Transverse colon (tissue), 4 donors: ENCODE measurements around the gene ZNF319. TPM values are rescaled to one million over a fixed set of nuclear protein-coding genes. Genes with fewer than 3 reads are reported as not detected.

Source experiments
- DNase-seq: peaks from one replicate; pipeline ENCODE4 v3.0.0-alpha.2; 2019
- H3K27ac ChIP-seq, 4 donors: fragments of 200-600 bp; sonication (generic); 2 replicates each; pipeline ENCODE4 v1.5.1; 2016 to 2018; ENCODE audit warnings: inconsistent platforms in 4 of 4
- H3K27me3 ChIP-seq: fragments of 200-600 bp; sonication (generic); 2 replicates; pipeline ENCODE4 v1.5.1; 2017; ENCODE audit warnings: inconsistent platforms
- H3K36me3 ChIP-seq, 4 donors: fragments of 200-600 bp; sonication (generic); 2 replicates each; pipeline ENCODE4 v1.5.1; 2017 to 2019; ENCODE audit warnings: inconsistent platforms in 4 of 4
- H3K4me1 ChIP-seq, 4 donors: fragments of 200-600 bp; sonication (generic); 2 replicates each; pipeline ENCODE4 v1.5.1; 2017 to 2020; ENCODE audit warnings: inconsistent platforms in 4 of 4
- H3K4me3 ChIP-seq, 4 donors: fragments of 200-600 bp; sonication (generic); 1 replicate in 1 of 4; 2 replicates in 3 of 4; pipeline versions ENCODE4 v1.5.1 to v1.6.1; 2017 to 2019; ENCODE audit warnings: inconsistent platforms in 4 of 4
- H3K9me3 ChIP-seq, 2 donors: fragments of 200-600 bp; sonication (generic); 2 replicates each; pipeline ENCODE4 v1.5.1; 2017 to 2019; ENCODE audit warnings: inconsistent platforms in 2 of 2
- CTCF ChIP-seq, 5 experiments: fragments of 200-600 bp in 3 of 5; fragments of 450-650 bp in 2 of 5; sonication (generic) in 3 of 5; IDR thresholded peaks; 1 replicate in 2 of 5; 2 replicates in 3 of 5; pipeline ENCODE4 v1.5.1; 2016 to 2017; ENCODE audit warnings: antibody characterized with exemption in 5 of 5, inconsistent platforms in 3 of 5, mild to moderate bottlenecking in 2 of 5, moderate library complexity in 1 of 5
- EP300 ChIP-seq: sonication (generic); formaldehyde crosslinking; IDR thresholded peaks from one replicate; pipeline ENCODE4 v1.6.1; 2017; ENCODE audit warnings: antibody characterized with exemption, low read depth
- POLR2A ChIP-seq: fragments of 450-650 bp; IDR thresholded peaks from one replicate; pipeline ENCODE4 v1.6.1; 2016; ENCODE audit warnings: antibody characterized with exemption, mild to moderate bottlenecking, moderate library complexity
- POLR2AphosphoS5 ChIP-seq, 3 donors: sonication (generic); formaldehyde crosslinking; IDR thresholded peaks; one replicate each; pipeline ENCODE4 v1.6.1; 2016; ENCODE audit warnings: antibody characterized with exemption in 3 of 3
- WGBS, 2 donors: methylation state at CpG; one replicate each; pipeline ENCODE4 v1.1.5; 2018; ENCODE audit warnings: low coverage in 1 of 2; 5-methylcytosine and 5-hydroxymethylcytosine counted together
- in situ Hi-C, 4 donors: fragments of 200-750 bp; cut with MboI; loops; one replicate each; pipeline versions ENCODE4 v1.15.0 to v1.15.1; 2017; ENCODE audit warnings: low sequenced_read_pairs in 3 of 4, low pct_ligation_motif_present in 1 of 4, low pct_unique_long_range_greater_than_20kb in 1 of 4
- intact Hi-C: fragments of 100-400 bp; cut with DNase I; formaldehyde crosslinking; loops from one replicate; pipeline ENCODE4 v1.15.1; 2023; ENCODE audit warnings: low total_unique reads
- total RNA-seq, 4 donors: library from RNA; depleted of rRNA; stranded (reverse); fragments of >200 nt; gene quantifications; one replicate each; pipeline ENCODE4 v1.1.0, GENCODE V29; 2016

The ZNF319 gene
- total RNA-seq, 4 donors from 2014 or later, result 6.4 to 11.6 (median 6.5) TPM

- Histone ChIP-seq H3K36me3 (no peaks in the 10 kb centered on the region), H3K4me3 (no peak overlapping the region), H3K27me3 (no peaks in the 10 kb centered on the region), H3K9me3 (no peaks in the 10 kb centered on the region), H3K27ac (no peak overlapping the region), H3K4me1 (peaks cover 0 to 12% (median 2%) of the 10 kb centered on the region in 4 donors)
- 56 to 74% methylated on average over 2 to 19 of the region's 19 CpGs for WGBS, 2 donors
- in situ Hi-C loops, result no loop called here
- DNase-seq, result no peak
- intact Hi-C loops, result no loop called here
- no peak for TF ChIP-seq POLR2AphosphoS5 (IDR thresholded peaks at IDR 0.05)
These were observed 47.3 kb upstream of the ZNF319 start for GRCh38 chr16:58047557-58048348.

GRCh38 chr16:58046936-58047335 is 46.5 kb upstream of the ZNF319 start:
- peak; percentile 45 for DNase-seq
- H3K9me3 ChIP-seq, result no peaks in the 10 kb centered on the region
- 33 to 48% methylated on average over 3 to 5 of the region's 6 CpGs for WGBS, 2 donors
- no peaks in the 10 kb centered on the region for H3K36me3 ChIP-seq
- no peak overlapping the region for H3K4me3 ChIP-seq
- H3K4me1 ChIP-seq, result peaks cover 0 to 12% (median 2%) of the 10 kb centered on the region in 4 donors
- H3K27ac ChIP-seq, result peak overlapping the region in 1 of 4 donors; percentile 33
- no peaks in the 10 kb centered on the region for H3K27me3 ChIP-seq
- no peak for TF ChIP-seq POLR2A
- no peak for TF ChIP-seq CTCF (IDR thresholded peaks at IDR 0.05)
- TF ChIP-seq POLR2AphosphoS5 (IDR thresholded peaks at IDR 0.05), result no peak
- no peak for TF ChIP-seq EP300
- intact Hi-C loops, result no loop called here
- in situ Hi-C loops, result no loop called here

- Histone ChIP-seq H3K27ac (peak overlapping the region in 2 of 4 donors; percentile 16 to 33), H3K9me3 (no peaks in the 10 kb centered on the region), H3K4me1 (peaks cover 0 to 12% (median 2%) of the 10 kb centered on the region in 4 donors), H3K36me3 (peaks cover 0 to 3% (median 0%) of the 10 kb centered on the region in 4 donors), H3K27me3 (no peaks in the 10 kb centered on the region), H3K4me3 (no peak overlapping the region)
- TF ChIP-seq POLR2AphosphoS5 (IDR thresholded peaks at IDR 0.05) (no peak), EP300 (no peak), CTCF (IDR thresholded peaks at IDR 0.05) (no peak), POLR2A (no peak)
- no peak for DNase-seq
- in situ Hi-C loops (no loop called here), intact Hi-C loops (no loop called here)
- WGBS, 2 donors, result 77% methylated on average over 15 of the region's 16 CpGs; no CpG with 5 or more reads in 1 of the 2 donors
These were observed 45.8 kb upstream of the ZNF319 start for GRCh38 chr16:58046054-58046881.

- 89% methylated on average over 29 of the region's 31 CpGs; no CpG with 5 or more reads in 1 of the 2 donors for WGBS, 2 donors
- TF ChIP-seq POLR2A (no peak), EP300 (no peak), CTCF (IDR thresholded peaks at IDR 0.05) (no peak), POLR2AphosphoS5 (IDR thresholded peaks at IDR 0.05) (no peak)
These were observed 44.6 kb upstream of the ZNF319 start for GRCh38 chr16:58045096-58045495.

More at GRCh38 chr16:58045096-58045495, 44.6 kb upstream of the ZNF319 start:
- no peak for DNase-seq
- peaks cover 0 to 12% (median 2%) of the 10 kb centered on the region in 4 donors for H3K4me1 ChIP-seq
- intact Hi-C loops, result no loop called here
- in situ Hi-C loops, result no loop called here
- no peak overlapping the region for H3K4me3 ChIP-seq
- H3K27ac ChIP-seq, result no peak overlapping the region
- H3K27me3 ChIP-seq, result no peaks in the 10 kb centered on the region
- H3K9me3 ChIP-seq, result no peaks in the 10 kb centered on the region
- peaks cover 0 to 5% (median 0%) of the 10 kb centered on the region in 4 donors for H3K36me3 ChIP-seq
